Smooth muscle cell (in vitro differentiated cells): ENCODE data around the gene SESN2. TPM values are rescaled to one million over a fixed set of nuclear protein-coding genes. Genes with fewer than 3 reads are reported as not detected.
A peak's percentile ranks its signal among the peaks of the same experiment; 100 is the strongest.

Experiments
- DNase-seq: peaks from one replicate; lab custom pipeline; 2025; ENCODE audit not compliant: unreplicated experiment; lab: John Stamatoyannopoulos, UW
- H2AFZ ChIP-seq: fragments of 200-600 bp; sonication (generic); 2 replicates; pipeline ENCODE4 v1.6.0; 2016; ENCODE audit warnings: antibody characterized with exemption, low read depth, mild to moderate bottlenecking
- H3F3A ChIP-seq: fragments of 200-600 bp; sonication (generic); 2 replicates; pipeline ENCODE4 v1.6.0; 2017; ENCODE audit warnings: antibody characterized with exemption, low read depth
- H3K27ac ChIP-seq: fragments of 200-600 bp; sonication (generic); 2 replicates; pipeline ENCODE4 v1.5.1; 2016; ENCODE audit warnings: low read depth, mild to moderate bottlenecking
- H3K27me3 ChIP-seq: fragments of 200-600 bp; sonication (generic); 2 replicates; pipeline ENCODE4 v1.6.1; 2016; ENCODE audit warnings: low read depth, mild to moderate bottlenecking
- H3K36me3 ChIP-seq: fragments of 200-600 bp; sonication (generic); 2 replicates; pipeline ENCODE4 v1.5.1; 2016; ENCODE audit warnings: low read depth
- H3K4me1 ChIP-seq: fragments of 200-600 bp; sonication (generic); 2 replicates; pipeline ENCODE4 v1.5.1; 2016; ENCODE audit warnings: low read depth
- H3K4me2 ChIP-seq: fragments of 200-600 bp; sonication (generic); 2 replicates; pipeline ENCODE4 v1.6.0; 2016; ENCODE audit warnings: mild to moderate bottlenecking
- H3K4me3 ChIP-seq: fragments of 200-600 bp; sonication (generic); 2 replicates; pipeline ENCODE4 v1.5.1; 2016; ENCODE audit warnings: mild to moderate bottlenecking
- H3K79me2 ChIP-seq: fragments of 200-600 bp; sonication (generic); 2 replicates; pipeline ENCODE4 v1.6.0; 2016; ENCODE audit warnings: low read depth, mild to moderate bottlenecking
- H3K9ac ChIP-seq: fragments of 200-600 bp; sonication (generic); 2 replicates; pipeline ENCODE4 v1.6.0; 2016; ENCODE audit warnings: low read depth
- H3K9me3 ChIP-seq: fragments of 200-600 bp; sonication (generic); replicated peaks from 2 replicates; pipeline ENCODE4 v1.5.1; 2016; ENCODE audit warnings: low read depth
- H4K20me1 ChIP-seq: fragments of 200-600 bp; sonication (generic); 2 replicates; pipeline ENCODE4 v1.6.0; 2016; ENCODE audit warnings: low read depth
- WGBS: methylation state at CpG from one replicate; pipeline ENCODE4 v1.1.7; 2016; ENCODE audit warnings: low lambda C conversion rate; 5-methylcytosine and 5-hydroxymethylcytosine counted together
- polyA plus RNA-seq: library from polyadenylated mRNA; unstranded; fragments of >200 nt; fragmentation: Nextera tagmentation; extraction: Ambion mirVana; gene quantifications from 2 replicates; pipeline ENCODE4 v1.2.1, GENCODE V29; 2016
- total RNA-seq: library from RNA; depleted of rRNA; stranded (reverse); fragments of >200 nt; gene quantifications from 2 replicates; pipeline ENCODE4 v1.2.3, GENCODE V29; 2014
- TF ChIP-seq, protein P1 (sequence below): fragments of 200-600 bp; sonication (generic); IDR thresholded peaks from 2 replicates; pipeline ENCODE4 v1.5.1; 2017; ENCODE audit warnings: borderline replicate concordance, mild to moderate bottlenecking, antibody characterized with exemption; ENCODE audit not compliant: insufficient read depth, poor library complexity, severe bottlenecking

Gene SESN2, protein sequence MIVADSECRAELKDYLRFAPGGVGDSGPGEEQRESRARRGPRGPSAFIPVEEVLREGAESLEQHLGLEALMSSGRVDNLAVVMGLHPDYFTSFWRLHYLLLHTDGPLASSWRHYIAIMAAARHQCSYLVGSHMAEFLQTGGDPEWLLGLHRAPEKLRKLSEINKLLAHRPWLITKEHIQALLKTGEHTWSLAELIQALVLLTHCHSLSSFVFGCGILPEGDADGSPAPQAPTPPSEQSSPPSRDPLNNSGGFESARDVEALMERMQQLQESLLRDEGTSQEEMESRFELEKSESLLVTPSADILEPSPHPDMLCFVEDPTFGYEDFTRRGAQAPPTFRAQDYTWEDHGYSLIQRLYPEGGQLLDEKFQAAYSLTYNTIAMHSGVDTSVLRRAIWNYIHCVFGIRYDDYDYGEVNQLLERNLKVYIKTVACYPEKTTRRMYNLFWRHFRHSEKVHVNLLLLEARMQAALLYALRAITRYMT
- 28.8 and 30.8 TPM in 2 replicates for total RNA-seq
- polyA plus RNA-seq: 42.8 and 45.4 TPM in 2 replicates

DNA sequence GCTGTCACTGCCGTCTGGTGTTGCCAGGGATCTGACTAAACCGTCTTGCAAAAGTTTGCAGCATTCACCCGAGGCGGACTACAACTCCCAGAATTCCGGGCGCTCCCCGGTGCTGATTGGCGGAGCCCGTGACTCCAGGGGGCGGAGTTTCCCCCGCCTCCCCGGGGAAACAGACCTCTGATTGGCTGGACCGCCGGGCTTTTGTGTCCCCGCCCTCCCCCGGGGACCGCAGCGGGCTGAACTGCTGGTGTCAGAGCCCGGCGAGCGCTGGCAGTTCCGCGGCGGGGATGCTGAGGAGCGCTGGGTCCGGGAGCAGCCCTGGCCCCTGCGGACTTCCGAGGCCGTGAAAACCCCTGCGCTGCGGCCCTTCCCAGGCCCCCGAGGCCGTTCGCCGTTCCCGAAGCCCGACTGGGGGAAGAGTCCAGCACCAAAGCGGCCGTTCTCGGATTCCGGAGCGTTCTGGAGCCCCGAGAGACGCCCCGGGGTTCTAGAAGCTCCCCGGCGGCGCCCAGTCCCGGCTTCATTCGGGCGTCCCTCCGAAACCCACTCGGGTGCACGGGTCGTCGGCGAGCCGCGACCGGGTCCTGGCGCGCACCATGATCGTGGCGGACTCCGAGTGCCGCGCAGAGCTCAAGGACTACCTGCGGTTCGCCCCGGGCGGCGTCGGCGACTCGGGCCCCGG lies at the start of gene SESN2:
TSS of gene SESN2 (plus strand) at position 267 of the 682 bp plus-strand sequence. CDS start at position 597, 330 bp downstream.
- Histone ChIP-seq H4K20me1 (peaks cover 44% of the 10 kb centered on the region), H2AFZ (peak within 1 kb of the TSS; percentile 70), H3K9ac (peak within 1 kb of the TSS; percentile 96), H3K4me1 (peaks cover 11% of the 10 kb centered on the region), H3K4me2 (peak within 1 kb of the TSS; percentile 80), H3K4me3 (peak within 1 kb of the TSS; percentile 100), H3K27me3 (no peaks in the 10 kb centered on the region), H3F3A (no peaks in the 10 kb centered on the region), H3K27ac (peak within 1 kb of the TSS; percentile 91), H3K79me2 (peaks cover 50% of the 10 kb centered on the region), H3K9me3 (no peaks in the 10 kb centered on the region), H3K36me3 (no peaks in the 10 kb centered on the region)
- WGBS: under 1% methylated on average over 60 of the region's 76 CpGs
- DNase-seq: peak; percentile 96
- TF ChIP-seq, protein P1, sequence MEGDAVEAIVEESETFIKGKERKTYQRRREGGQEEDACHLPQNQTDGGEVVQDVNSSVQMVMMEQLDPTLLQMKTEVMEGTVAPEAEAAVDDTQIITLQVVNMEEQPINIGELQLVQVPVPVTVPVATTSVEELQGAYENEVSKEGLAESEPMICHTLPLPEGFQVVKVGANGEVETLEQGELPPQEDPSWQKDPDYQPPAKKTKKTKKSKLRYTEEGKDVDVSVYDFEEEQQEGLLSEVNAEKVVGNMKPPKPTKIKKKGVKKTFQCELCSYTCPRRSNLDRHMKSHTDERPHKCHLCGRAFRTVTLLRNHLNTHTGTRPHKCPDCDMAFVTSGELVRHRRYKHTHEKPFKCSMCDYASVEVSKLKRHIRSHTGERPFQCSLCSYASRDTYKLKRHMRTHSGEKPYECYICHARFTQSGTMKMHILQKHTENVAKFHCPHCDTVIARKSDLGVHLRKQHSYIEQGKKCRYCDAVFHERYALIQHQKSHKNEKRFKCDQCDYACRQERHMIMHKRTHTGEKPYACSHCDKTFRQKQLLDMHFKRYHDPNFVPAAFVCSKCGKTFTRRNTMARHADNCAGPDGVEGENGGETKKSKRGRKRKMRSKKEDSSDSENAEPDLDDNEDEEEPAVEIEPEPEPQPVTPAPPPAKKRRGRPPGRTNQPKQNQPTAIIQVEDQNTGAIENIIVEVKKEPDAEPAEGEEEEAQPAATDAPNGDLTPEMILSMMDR: no peak

GRCh38 chr1:28209700-28210099 lies 49.6 kb upstream of the SESN2 start:
- Histone ChIP-seq H3K27me3 (no peaks in the 10 kb centered on the region), H4K20me1 (peaks cover 15% of the 10 kb centered on the region), H3F3A (no peaks in the 10 kb centered on the region), H3K36me3 (peaks cover 9% of the 10 kb centered on the region), H3K9ac (no peak overlapping the region), H3K9me3 (no peaks in the 10 kb centered on the region), H3K79me2 (peaks cover 7% of the 10 kb centered on the region), H3K4me1 (no peaks in the 10 kb centered on the region), H2AFZ (no peak overlapping the region), H3K27ac (no peak overlapping the region), H3K4me3 (no peak overlapping the region), H3K4me2 (no peak overlapping the region)
- 85% methylated on average over 1 of the region's 1 CpG for WGBS
- no peak for DNase-seq
- TF ChIP-seq, protein P1: no peak

DNA sequence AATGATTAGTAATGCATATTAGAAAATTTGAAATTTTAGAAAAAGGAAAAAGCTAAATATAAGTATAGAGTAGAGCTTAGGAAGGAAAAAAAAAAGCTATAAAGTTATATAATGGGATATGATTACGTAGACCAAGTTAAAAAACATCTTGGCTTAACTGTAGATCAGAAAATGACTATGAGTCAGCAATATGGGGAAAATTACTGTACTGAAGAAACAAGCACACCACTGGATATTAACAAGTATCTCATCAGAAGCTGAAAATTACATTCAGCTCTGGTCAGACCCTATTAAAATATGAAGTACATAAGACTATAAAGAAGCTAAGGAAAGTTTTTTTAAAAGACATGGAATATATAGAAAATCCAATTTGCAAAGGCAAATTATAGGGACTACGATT lies 46.0 kb upstream of the SESN2 start:
- no peaks in the 10 kb centered on the region for H3K9me3 ChIP-seq
- DNase-seq: no peak
- H3K9ac ChIP-seq: no peak overlapping the region
- no peaks in the 10 kb centered on the region for H3F3A ChIP-seq
- peaks cover 11% of the 10 kb centered on the region for H3K79me2 ChIP-seq
- H3K4me3 ChIP-seq: no peak overlapping the region
- no peak overlapping the region for H3K27ac ChIP-seq
- H4K20me1 ChIP-seq: peaks cover 11% of the 10 kb centered on the region
- H3K4me1 ChIP-seq: no peaks in the 10 kb centered on the region
- peaks cover 9% of the 10 kb centered on the region for H3K36me3 ChIP-seq
- whole genome bisulfite sequencing: 69% methylated on average over 2 of the region's 2 CpGs
- no peak overlapping the region for H2AFZ ChIP-seq
- TF ChIP-seq, protein P1: no peak
- no peaks in the 10 kb centered on the region for H3K27me3 ChIP-seq
- no peak overlapping the region for H3K4me2 ChIP-seq
